Large intestine (tissue), 3 donors: Measurements from ENCODE around the gene MBOAT1. TPM values are rescaled to one million over a fixed set of nuclear protein-coding genes. Genes with fewer than 3 reads are reported as not detected.
A peak's percentile ranks its signal among the peaks of the same experiment; 100 is the strongest.
"Not testable (repeated sequence)": the region's sequence is repeated elsewhere in the genome, so short reads cannot be mapped to it uniquely, and the experiment has no call there.

Experiments used
- DNase-seq, 2 donors: peaks; one replicate each; pipeline versions ENCODE4 v3.0.0 to v3.0.0-alpha.2; 2013
- H3K27ac ChIP-seq: one replicate; pipeline ENCODE4 v1.5.1; 2013; ENCODE audit warnings: low read length
- H3K27me3 ChIP-seq: 2 replicates; pipeline ENCODE4 v1.6.1; 2013; ENCODE audit warnings: low read length; ENCODE audit not compliant: control insufficient read depth, insufficient read depth
- H3K36me3 ChIP-seq: 2 replicates; pipeline ENCODE4 v1.6.1; 2013; ENCODE audit warnings: low read length; ENCODE audit not compliant: control insufficient read depth, insufficient read depth
- H3K4me1 ChIP-seq: one replicate; pipeline ENCODE4 v1.6.1; 2013; ENCODE audit warnings: low read length; ENCODE audit not compliant: control insufficient read depth, insufficient read depth
- H3K4me3 ChIP-seq: one replicate; pipeline ENCODE4 v1.5.1; 2013; ENCODE audit warnings: low read length
- H3K9me3 ChIP-seq: one replicate; pipeline ENCODE4 v1.6.1; 2013; ENCODE audit warnings: mild to moderate bottlenecking, low read depth, low read length, moderate library complexity; ENCODE audit not compliant: control insufficient read depth
- WGBS: methylation state at CpG from one replicate; pipeline ENCODE4 v1.1.5; 2013; ENCODE audit warnings: low lambda C conversion rate; ENCODE audit not compliant: insufficient coverage; 5-methylcytosine and 5-hydroxymethylcytosine counted together
- polyA plus RNA-seq: library from polyadenylated mRNA; unstranded; fragments of 120-200 nt; gene quantifications from one replicate; pipeline ENCODE4 v1.2.1, GENCODE V29; 2013

MBOAT1 gene
- polyA plus RNA-seq, 1 donor, result 26.4 TPM

DNA sequence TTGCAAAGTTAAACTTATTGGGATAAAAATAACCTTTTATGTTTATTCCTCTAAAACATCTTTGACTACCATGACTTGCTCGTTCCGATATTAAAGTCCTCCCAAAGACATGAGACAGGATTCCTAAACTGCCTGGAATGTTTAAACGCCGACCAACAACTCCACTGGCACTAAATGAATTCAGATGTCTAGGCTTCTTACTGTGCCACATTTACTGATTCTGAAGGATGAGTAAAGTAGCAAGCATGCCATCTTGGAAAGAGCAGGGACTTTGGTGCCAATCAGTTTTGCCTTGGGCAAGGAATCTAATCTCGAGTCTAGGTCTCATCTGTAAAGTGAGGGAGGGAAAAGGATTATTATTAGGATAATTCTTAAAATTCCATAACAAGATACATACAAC, 25.3 kb downstream of the MBOAT1 start:
- H3K9me3 ChIP-seq, result no peaks in the 10 kb centered on the region
- H3K4me1 ChIP-seq, result peaks cover 16% of the 10 kb centered on the region
- WGBS, result 90% methylated on average over 2 of the region's 5 CpGs
- H3K27ac ChIP-seq, result no peak overlapping the region
- H3K4me3 ChIP-seq, result no peak overlapping the region
- DNase-seq, result no peak
- no peaks in the 10 kb centered on the region for H3K27me3 ChIP-seq
- peaks cover 18% of the 10 kb centered on the region for H3K36me3 ChIP-seq

DNA sequence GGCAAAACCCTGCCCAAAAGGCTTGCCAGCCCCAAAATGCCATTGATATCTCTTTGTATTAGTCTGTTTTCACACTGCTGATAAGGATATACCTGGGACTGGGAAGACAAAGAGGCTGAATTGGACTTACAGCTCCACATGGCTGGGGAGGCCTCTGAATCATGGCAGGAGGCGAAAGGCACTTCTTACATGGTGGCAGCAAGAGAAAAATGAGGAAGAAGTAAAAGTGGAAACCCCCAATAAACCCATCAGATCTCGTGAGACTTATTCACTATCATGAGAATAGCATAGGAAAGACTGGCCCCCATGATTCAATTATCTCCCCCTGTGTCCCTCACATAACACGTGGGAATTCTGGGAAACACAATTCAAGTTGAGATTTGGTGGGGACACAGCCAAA, 28.6 kb downstream of the MBOAT1 start:
- Histone ChIP-seq H3K9me3 (no peaks in the 10 kb centered on the region), H3K4me1 (peaks cover 12% of the 10 kb centered on the region), H3K27ac (peak overlapping the region; percentile 71), H3K4me3 (no peak overlapping the region), H3K27me3 (no peaks in the 10 kb centered on the region), H3K36me3 (peaks cover 18% of the 10 kb centered on the region)
- WGBS, result no CpG with 5 or more reads among the region's 3 CpGs
- DNase-seq, result no peak

DNA sequence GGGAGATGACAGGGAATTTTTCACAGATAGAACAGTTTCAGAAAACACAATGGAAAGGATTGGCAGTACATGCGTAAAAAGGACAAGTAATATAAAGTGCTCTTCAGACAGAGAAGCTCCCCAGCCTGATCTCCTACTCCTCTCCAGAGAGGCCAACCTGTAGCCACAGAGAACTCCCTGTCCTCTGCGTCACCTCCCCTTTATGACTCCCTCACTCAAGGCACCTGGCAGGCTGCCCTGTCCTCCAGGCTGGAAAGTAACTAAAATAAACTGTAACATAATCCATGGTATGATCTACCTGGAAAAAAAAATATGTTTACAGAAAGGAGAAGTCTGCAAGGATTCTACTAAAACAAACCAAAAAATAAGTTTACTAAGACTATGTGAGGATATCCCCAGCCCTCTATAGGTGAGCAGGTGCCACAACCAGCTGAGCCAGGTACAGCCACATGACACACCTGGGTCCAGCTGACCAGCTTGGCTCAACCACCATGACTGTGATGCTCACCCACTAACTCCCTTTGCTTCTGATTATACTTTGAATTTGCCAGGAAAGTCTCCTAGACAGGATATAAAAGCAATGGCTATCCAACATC, 29.2 kb downstream of the MBOAT1 start:
- Histone ChIP-seq H3K27ac (peak overlapping the region; percentile 71), H3K4me3 (no peak overlapping the region), H3K27me3 (no peaks in the 10 kb centered on the region), H3K9me3 (no peaks in the 10 kb centered on the region), H3K4me1 (peaks cover 17% of the 10 kb centered on the region), H3K36me3 (peaks cover 16% of the 10 kb centered on the region)
- WGBS, result no CpG with 5 or more reads among the region's 2 CpGs
- DNase-seq, result peak; percentile 56 to 79

DNA sequence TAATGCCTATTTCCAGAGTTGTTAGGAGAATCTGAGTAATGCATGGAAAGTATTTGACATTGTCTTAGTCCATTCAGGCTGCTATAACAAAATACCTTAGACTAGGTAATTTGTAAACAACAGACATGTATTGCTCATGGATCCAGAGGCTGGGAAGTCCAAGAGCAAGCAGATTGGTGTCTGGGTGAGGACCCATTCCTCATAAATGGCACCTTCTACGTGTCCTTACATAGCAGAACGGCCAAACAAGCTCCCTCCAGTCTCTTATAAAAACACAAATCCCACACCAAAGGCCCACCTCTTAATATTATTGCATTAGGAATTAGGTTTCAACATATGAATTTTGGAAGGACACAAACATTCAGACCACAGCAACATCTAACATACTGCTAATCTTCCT, 30.2 kb downstream of the MBOAT1 start:
- Histone ChIP-seq H3K4me1 (peaks cover 23% of the 10 kb centered on the region), H3K9me3 (no peaks in the 10 kb centered on the region), H3K4me3 (no peak overlapping the region), H3K36me3 (peaks cover 14% of the 10 kb centered on the region), H3K27me3 (no peaks in the 10 kb centered on the region), H3K27ac (peak overlapping the region; percentile 71)
- WGBS, result no CpG with 5 or more reads among the region's 2 CpGs
- DNase-seq, result no peak

DNA sequence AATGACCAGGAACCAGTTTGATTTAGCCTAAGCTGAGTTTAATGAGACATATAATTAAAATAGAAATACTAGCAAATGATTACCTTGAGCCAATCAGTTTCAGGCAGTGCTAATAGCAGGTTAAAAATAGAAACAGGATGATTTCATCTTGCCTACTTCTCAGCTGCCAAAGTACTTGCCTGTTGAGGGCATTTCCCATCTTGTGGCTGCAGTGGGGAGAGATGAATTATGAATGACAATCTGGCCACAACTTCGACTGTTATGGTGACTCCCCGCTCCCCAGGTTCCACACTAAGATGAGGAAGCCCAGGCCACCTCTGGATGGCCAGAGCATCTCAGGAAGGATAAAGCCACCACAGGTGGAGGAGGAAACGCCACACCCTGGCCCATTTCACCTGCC, 31.3 kb downstream of the MBOAT1 start:
- no peak overlapping the region for H3K27ac ChIP-seq
- no peak overlapping the region for H3K4me3 ChIP-seq
- H3K27me3 ChIP-seq, result no peaks in the 10 kb centered on the region
- no peaks in the 10 kb centered on the region for H3K9me3 ChIP-seq
- DNase-seq, result no peak
- WGBS, result no CpG with 5 or more reads among the region's 3 CpGs
- H3K4me1 ChIP-seq, result peaks cover 34% of the 10 kb centered on the region
- H3K36me3 ChIP-seq, result peaks cover 5% of the 10 kb centered on the region

DNA sequence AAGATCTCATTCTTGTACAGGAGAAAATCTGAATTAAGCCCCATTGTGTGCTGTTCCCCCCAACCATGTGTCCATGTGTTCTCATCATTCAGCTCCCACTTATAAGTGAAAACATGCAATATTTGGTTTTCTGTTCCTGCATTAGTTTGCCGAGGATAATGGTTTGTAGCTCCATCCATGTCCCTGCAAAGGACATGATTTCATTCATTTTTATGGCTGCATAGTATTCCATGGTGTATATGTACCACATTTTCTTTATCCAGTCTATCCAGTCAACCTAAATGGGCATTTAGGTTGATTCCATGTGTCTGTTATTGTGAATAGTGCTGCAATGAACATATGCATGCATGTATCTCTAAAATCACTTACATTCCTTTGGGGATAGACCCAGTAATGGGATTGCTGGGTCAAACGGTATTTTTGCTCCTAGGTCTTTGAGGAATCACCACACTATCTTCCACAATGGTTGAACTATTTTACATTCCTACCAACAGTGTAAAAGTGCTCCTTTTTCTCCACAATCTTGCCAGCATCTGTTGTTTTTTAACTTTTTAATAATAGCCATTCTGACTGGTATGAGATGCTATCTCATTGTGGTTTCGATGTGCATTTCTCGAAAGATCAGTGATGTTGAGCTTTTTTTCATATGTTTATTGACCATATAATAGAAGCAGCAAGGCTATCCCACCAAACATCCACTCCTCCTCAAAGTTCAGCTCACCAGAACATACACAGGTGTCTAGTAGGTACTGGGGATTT, 32.8 kb downstream of the MBOAT1 start:
- not testable (repeated sequence) for H3K27ac ChIP-seq

DNA sequence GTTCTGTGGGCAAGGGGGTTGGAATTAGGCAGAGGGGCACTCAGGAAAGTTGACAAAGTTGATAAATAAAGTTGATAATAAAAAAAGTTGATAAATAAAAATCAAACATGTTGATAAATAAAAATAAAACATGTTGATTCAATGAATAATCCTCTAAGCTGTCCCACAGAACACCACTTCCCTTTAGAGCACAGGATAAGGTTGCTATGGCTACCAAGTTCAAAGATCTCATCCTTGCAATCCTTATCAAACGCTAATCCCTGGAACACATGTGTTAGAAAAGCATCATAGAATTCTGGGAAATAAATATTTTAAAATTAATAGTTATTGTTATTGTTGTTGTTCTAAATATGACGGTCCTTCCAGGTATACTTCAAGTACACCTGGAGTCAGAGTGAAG, 33.9 kb downstream of the MBOAT1 start:
- H3K27ac ChIP-seq, result peak overlapping the region; percentile 24
- DNase-seq, result peak; percentile 40 to 70
- no peaks in the 10 kb centered on the region for H3K36me3 ChIP-seq
- 0% methylated on average over 1 of the region's 2 CpGs for WGBS
- peaks cover 37% of the 10 kb centered on the region for H3K4me1 ChIP-seq
- no peaks in the 10 kb centered on the region for H3K27me3 ChIP-seq
- H3K9me3 ChIP-seq, result no peaks in the 10 kb centered on the region
- no peak overlapping the region for H3K4me3 ChIP-seq

More for the DNA sequence above, 32.8 kb downstream of the MBOAT1 start:
- WGBS, result 85% methylated on average over 4 of the region's 4 CpGs
- H3K36me3 ChIP-seq, H3K9me3 ChIP-seq, H3K4me3 ChIP-seq, H3K27me3 ChIP-seq, DNase-seq: not testable (repeated sequence)
- H3K4me1 ChIP-seq, result peaks cover 38% of the 10 kb centered on the region

DNA sequence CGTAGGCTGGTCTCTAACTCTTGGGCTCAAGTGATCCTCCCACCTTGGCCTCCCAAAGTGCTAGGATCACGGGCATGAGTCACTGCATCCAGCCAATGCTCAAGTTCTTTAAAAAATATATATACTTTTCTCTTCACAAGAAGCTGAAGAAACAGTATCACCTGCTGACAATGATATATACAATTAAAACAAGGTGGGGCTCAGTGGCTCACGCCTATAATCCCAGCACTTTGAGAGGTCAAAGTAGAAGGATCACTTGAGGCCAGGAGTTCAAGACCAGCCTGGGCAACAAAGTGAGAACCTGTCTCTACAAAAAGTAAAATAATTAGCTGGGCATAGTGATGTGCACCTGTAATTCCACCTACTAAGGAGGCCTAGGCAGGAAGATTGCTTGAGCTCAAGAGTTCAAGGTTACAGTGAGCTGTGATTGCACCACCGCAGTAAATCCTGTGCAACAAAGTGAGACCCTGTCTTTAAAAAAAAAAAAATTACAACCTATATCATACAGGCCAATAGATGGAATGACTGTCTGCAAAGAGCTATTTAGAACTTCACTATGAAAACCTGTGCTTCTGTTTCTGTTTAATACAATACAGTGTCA, 36.4 kb downstream of the MBOAT1 start:
- no peak overlapping the region for H3K4me3 ChIP-seq
- peak overlapping the region; percentile 52 for H3K27ac ChIP-seq
- H3K9me3 ChIP-seq, result no peaks in the 10 kb centered on the region
- peak; percentile 71 to 85 for DNase-seq
- H3K4me1 ChIP-seq, result peaks cover 28% of the 10 kb centered on the region
- no peaks in the 10 kb centered on the region for H3K36me3 ChIP-seq
- 100% methylated on average over 1 of the region's 4 CpGs for WGBS
- H3K27me3 ChIP-seq, result no peaks in the 10 kb centered on the region

DNA sequence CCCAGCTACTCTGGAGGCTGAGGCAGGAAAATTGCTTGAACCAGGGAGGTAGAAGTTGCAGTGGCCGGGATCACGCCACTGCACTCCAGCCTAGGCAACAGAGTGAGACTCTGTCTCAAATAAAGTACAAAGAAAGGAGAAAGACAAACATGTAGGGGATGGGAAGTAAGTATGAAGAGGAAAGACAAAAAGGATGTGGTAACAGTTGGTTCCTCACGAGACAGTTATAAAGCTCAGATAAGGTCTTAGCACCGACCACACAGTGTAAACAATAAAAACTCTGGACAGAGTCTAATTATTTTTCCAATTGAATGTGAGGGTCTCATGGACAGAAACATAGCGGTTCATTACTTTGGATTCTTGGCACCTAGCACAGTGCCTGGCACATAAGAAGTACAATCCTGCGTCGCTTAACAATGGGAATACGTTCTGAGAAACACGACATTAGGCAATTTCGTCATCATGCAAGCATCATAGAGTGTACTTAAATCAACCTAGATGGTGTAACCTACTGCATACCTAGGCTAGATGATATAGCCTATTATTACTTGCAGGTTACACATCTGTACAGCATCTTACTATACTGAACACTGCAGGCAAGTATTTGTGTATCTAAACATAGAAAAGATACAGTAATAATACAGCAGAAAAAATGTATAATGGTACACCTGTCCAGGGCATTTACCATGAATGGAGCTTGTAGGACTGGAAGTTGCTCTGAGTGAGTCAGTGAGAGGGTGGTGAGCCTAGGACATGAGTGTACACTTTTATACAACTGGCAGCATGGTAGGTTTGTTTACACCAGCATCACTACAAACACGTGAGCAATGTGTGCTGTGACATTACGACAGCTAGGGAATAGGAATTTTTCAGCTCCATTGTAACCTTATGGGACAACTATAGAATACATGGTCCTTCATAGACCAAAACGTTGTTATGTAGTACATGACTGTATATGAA, 38.2 kb downstream of the MBOAT1 start:
- Histone ChIP-seq H3K27me3 (no peaks in the 10 kb centered on the region), H3K27ac (no peak overlapping the region), H3K4me1 (peaks cover 28% of the 10 kb centered on the region), H3K9me3 (no peaks in the 10 kb centered on the region), H3K36me3 (no peaks in the 10 kb centered on the region), H3K4me3 (no peak overlapping the region)
- whole genome bisulfite sequencing, result 14% methylated on average over 2 of the region's 13 CpGs
- peak; percentile 9 to 43 for DNase-seq
